ENCODE measurements around the gene MAPRE2.

- TF ChIP-seq CTCF (IDR thresholded peaks at IDR 0.05; ENCODE audit: insufficient read depth, low read length, poor library complexity, severe bottlenecking), result no peak
- TF ChIP-seq EZH2phosphoT487 (conservative IDR thresholded peaks at IDR 0.05; ENCODE audit: low read length), result no peak
These were observed 42.6 kb upstream of the MAPRE2 start for GRCh38 chr18:34998661-34999060.

All from SU-DHL-6 (cell line).